Measurements from ENCODE around the gene ACTA1.

The ACTA1 gene

GRCh38 chr1:229445828-229446227, 11.9 kb upstream of the ACTA1 start:
- no peak overlapping the region for H3K27ac ChIP-seq (ENCODE audit: insufficient read depth, low read length, poor library complexity, severe bottlenecking)
- H3K36me3 ChIP-seq (ENCODE audit: control insufficient read depth, insufficient read depth, low read length) = peaks cover 29% of the 10 kb centered on the region
- no peaks in the 10 kb centered on the region for H3K4me1 ChIP-seq (ENCODE audit: control insufficient read depth, insufficient read depth, low read length, poor library complexity, severe bottlenecking)
- no peak for DNase-seq
- H3K27me3 ChIP-seq (replicated peaks; ENCODE audit: control insufficient read depth, insufficient read depth, low read length, poor library complexity, severe bottlenecking) = no peaks in the 10 kb centered on the region
- H3K9me3 ChIP-seq (ENCODE audit: control insufficient read depth, low read length) = no peaks in the 10 kb centered on the region
- H3K4me3 ChIP-seq (ENCODE audit: insufficient read depth, low read depth, low read length, poor library complexity, severe bottlenecking) = no peak overlapping the region

GRCh38 chr1:229440851-229441537, 7.1 kb upstream of the ACTA1 start:
- H3K36me3 ChIP-seq (ENCODE audit: control insufficient read depth, insufficient read depth, low read length) = peaks cover 20% of the 10 kb centered on the region
- H3K9me3 ChIP-seq (ENCODE audit: control insufficient read depth, low read length) = no peaks in the 10 kb centered on the region
- H3K27ac ChIP-seq (ENCODE audit: insufficient read depth, low read length, poor library complexity, severe bottlenecking) = no peak overlapping the region
- no peaks in the 10 kb centered on the region for H3K4me1 ChIP-seq (ENCODE audit: control insufficient read depth, insufficient read depth, low read length, poor library complexity, severe bottlenecking)
- no peaks in the 10 kb centered on the region for H3K27me3 ChIP-seq (replicated peaks; ENCODE audit: control insufficient read depth, insufficient read depth, low read length, poor library complexity, severe bottlenecking)
- no peak for DNase-seq
- H3K4me3 ChIP-seq (ENCODE audit: insufficient read depth, low read depth, low read length, poor library complexity, severe bottlenecking) = no peak overlapping the region

GRCh38 chr1:229438021-229438420, 4.1 kb upstream of the ACTA1 start:
- H3K36me3 ChIP-seq (ENCODE audit: control insufficient read depth, insufficient read depth, low read length) = peaks cover 7% of the 10 kb centered on the region
- no peaks in the 10 kb centered on the region for H3K9me3 ChIP-seq (ENCODE audit: control insufficient read depth, low read length)
- no peaks in the 10 kb centered on the region for H3K4me1 ChIP-seq (ENCODE audit: control insufficient read depth, insufficient read depth, low read length, poor library complexity, severe bottlenecking)
- no peak overlapping the region for H3K4me3 ChIP-seq (ENCODE audit: insufficient read depth, low read depth, low read length, poor library complexity, severe bottlenecking)
- H3K27me3 ChIP-seq (replicated peaks; ENCODE audit: control insufficient read depth, insufficient read depth, low read length, poor library complexity, severe bottlenecking) = peaks cover 17% of the 10 kb centered on the region
- DNase-seq = no peak
- H3K27ac ChIP-seq (ENCODE audit: insufficient read depth, low read length, poor library complexity, severe bottlenecking) = no peak overlapping the region

GRCh38 chr1:229437443-229437842, 3.5 kb upstream of the ACTA1 start:
- no peaks in the 10 kb centered on the region for H3K9me3 ChIP-seq (ENCODE audit: control insufficient read depth, low read length)
- no peak overlapping the region for H3K4me3 ChIP-seq (ENCODE audit: insufficient read depth, low read depth, low read length, poor library complexity, severe bottlenecking)
- H3K27ac ChIP-seq (ENCODE audit: insufficient read depth, low read length, poor library complexity, severe bottlenecking) = no peak overlapping the region
- H3K36me3 ChIP-seq (ENCODE audit: control insufficient read depth, insufficient read depth, low read length) = peaks cover 7% of the 10 kb centered on the region
- no peak for DNase-seq
- peaks cover 3% of the 10 kb centered on the region for H3K4me1 ChIP-seq (ENCODE audit: control insufficient read depth, insufficient read depth, low read length, poor library complexity, severe bottlenecking)
- H3K27me3 ChIP-seq (replicated peaks; ENCODE audit: control insufficient read depth, insufficient read depth, low read length, poor library complexity, severe bottlenecking) = peaks cover 22% of the 10 kb centered on the region

GRCh38 chr1:229436201-229436600, 2.3 kb upstream of the ACTA1 start:
- Histone ChIP-seq H3K4me3 (ENCODE audit: insufficient read depth, low read depth, low read length, poor library complexity, severe bottlenecking) (no peak overlapping the region), H3K27ac (ENCODE audit: insufficient read depth, low read length, poor library complexity, severe bottlenecking) (no peak overlapping the region), H3K27me3 (replicated peaks; ENCODE audit: control insufficient read depth, insufficient read depth, low read length, poor library complexity, severe bottlenecking) (peaks cover 33% of the 10 kb centered on the region), H3K9me3 (ENCODE audit: control insufficient read depth, low read length) (no peaks in the 10 kb centered on the region), H3K36me3 (ENCODE audit: control insufficient read depth, insufficient read depth, low read length) (peaks cover 7% of the 10 kb centered on the region), H3K4me1 (ENCODE audit: control insufficient read depth, insufficient read depth, low read length, poor library complexity, severe bottlenecking) (peaks cover 11% of the 10 kb centered on the region)
- no peak for DNase-seq

GRCh38 chr1:229434641-229435051, 752 bp upstream of the ACTA1 start:
- no peak for DNase-seq
- Histone ChIP-seq H3K4me1 (ENCODE audit: control insufficient read depth, insufficient read depth, low read length, poor library complexity, severe bottlenecking) (peaks cover 11% of the 10 kb centered on the region), H3K9me3 (ENCODE audit: control insufficient read depth, low read length) (no peaks in the 10 kb centered on the region), H3K4me3 (ENCODE audit: insufficient read depth, low read depth, low read length, poor library complexity, severe bottlenecking) (no peak overlapping the region), H3K36me3 (ENCODE audit: control insufficient read depth, insufficient read depth, low read length) (no peaks in the 10 kb centered on the region), H3K27ac (ENCODE audit: insufficient read depth, low read length, poor library complexity, severe bottlenecking) (no peak overlapping the region), H3K27me3 (replicated peaks; ENCODE audit: control insufficient read depth, insufficient read depth, low read length, poor library complexity, severe bottlenecking) (peaks cover 45% of the 10 kb centered on the region)

GRCh38 chr1:229433364-229434004, 410 bp downstream of the ACTA1 start:
- Histone ChIP-seq H3K4me3 (ENCODE audit: insufficient read depth, low read depth, low read length, poor library complexity, severe bottlenecking) (no peak overlapping the region), H3K36me3 (ENCODE audit: control insufficient read depth, insufficient read depth, low read length) (no peaks in the 10 kb centered on the region), H3K27me3 (replicated peaks; ENCODE audit: control insufficient read depth, insufficient read depth, low read length, poor library complexity, severe bottlenecking) (peaks cover 45% of the 10 kb centered on the region), H3K4me1 (ENCODE audit: control insufficient read depth, insufficient read depth, low read length, poor library complexity, severe bottlenecking) (peaks cover 11% of the 10 kb centered on the region), H3K27ac (ENCODE audit: insufficient read depth, low read length, poor library complexity, severe bottlenecking) (no peak overlapping the region), H3K9me3 (ENCODE audit: control insufficient read depth, low read length) (no peaks in the 10 kb centered on the region)
- DNase-seq = no peak

GRCh38 chr1:229432905-229433304, 989 bp downstream of the ACTA1 start:
- DNase-seq = no peak
- Histone ChIP-seq H3K4me3 (ENCODE audit: insufficient read depth, low read depth, low read length, poor library complexity, severe bottlenecking) (no peak overlapping the region), H3K27me3 (replicated peaks; ENCODE audit: control insufficient read depth, insufficient read depth, low read length, poor library complexity, severe bottlenecking) (peaks cover 45% of the 10 kb centered on the region), H3K9me3 (ENCODE audit: control insufficient read depth, low read length) (no peaks in the 10 kb centered on the region), H3K36me3 (ENCODE audit: control insufficient read depth, insufficient read depth, low read length) (no peaks in the 10 kb centered on the region), H3K27ac (ENCODE audit: insufficient read depth, low read length, poor library complexity, severe bottlenecking) (no peak overlapping the region), H3K4me1 (ENCODE audit: control insufficient read depth, insufficient read depth, low read length, poor library complexity, severe bottlenecking) (peaks cover 11% of the 10 kb centered on the region)

- Histone ChIP-seq H3K27ac (ENCODE audit: insufficient read depth, low read length, poor library complexity, severe bottlenecking) (no peak overlapping the region), H3K4me1 (ENCODE audit: control insufficient read depth, insufficient read depth, low read length, poor library complexity, severe bottlenecking) (peaks cover 11% of the 10 kb centered on the region), H3K4me3 (ENCODE audit: insufficient read depth, low read depth, low read length, poor library complexity, severe bottlenecking) (peak overlapping the region; percentile 44), H3K27me3 (replicated peaks; ENCODE audit: control insufficient read depth, insufficient read depth, low read length, poor library complexity, severe bottlenecking) (peaks cover 45% of the 10 kb centered on the region), H3K9me3 (ENCODE audit: control insufficient read depth, low read length) (no peaks in the 10 kb centered on the region), H3K36me3 (ENCODE audit: control insufficient read depth, insufficient read depth, low read length) (no peaks in the 10 kb centered on the region)
- no peak for DNase-seq
Observed at GRCh38 chr1:229432116-229432461, 1.8 kb downstream of the ACTA1 start.

GRCh38 chr1:229431284-229432115, 2.4 kb downstream of the ACTA1 start:
- H3K4me1 ChIP-seq (ENCODE audit: control insufficient read depth, insufficient read depth, low read length, poor library complexity, severe bottlenecking) = peaks cover 11% of the 10 kb centered on the region
- no peaks in the 10 kb centered on the region for H3K36me3 ChIP-seq (ENCODE audit: control insufficient read depth, insufficient read depth, low read length)
- H3K27me3 ChIP-seq (replicated peaks; ENCODE audit: control insufficient read depth, insufficient read depth, low read length, poor library complexity, severe bottlenecking) = peaks cover 45% of the 10 kb centered on the region
- H3K4me3 ChIP-seq (ENCODE audit: insufficient read depth, low read depth, low read length, poor library complexity, severe bottlenecking) = peak overlapping the region; percentile 44
- no peak overlapping the region for H3K27ac ChIP-seq (ENCODE audit: insufficient read depth, low read length, poor library complexity, severe bottlenecking)
- H3K9me3 ChIP-seq (ENCODE audit: control insufficient read depth, low read length) = no peaks in the 10 kb centered on the region
- no peak for DNase-seq
